IPS-18c (cell line): ENCODE measurements around the gene UNC119B.

Experiments
- H3K4me3 ChIP-seq: 2 replicates; pipeline ENCODE4 v1.7.0; 2013; ENCODE audit warnings: low read depth, mild to moderate bottlenecking, low read length, moderate library complexity; ENCODE audit not compliant: insufficient read depth
- H3K9me3 ChIP-seq: one replicate; pipeline ENCODE4 v1.6.1; 2013; ENCODE audit warnings: mild to moderate bottlenecking, low read length, moderate library complexity; ENCODE audit not compliant: control insufficient read depth, insufficient read depth

Gene UNC119B

GRCh38 chr12:120771097-120771496 is 60.8 kb downstream of the UNC119B start:
- Histone ChIP-seq H3K4me3 (no peak overlapping the region), H3K9me3 (no peaks in the 10 kb centered on the region)
